Measurements from ENCODE around the gene FAM53B. TPM values are rescaled to one million over a fixed set of nuclear protein-coding genes. Genes with fewer than 3 reads are reported as not detected.

The FAM53B gene
- total and polyA plus RNA-seq, 8 donors = 5.7 to 46.9 (median 11.4) TPM

GRCh38 chr10:124624006-124624405 is 120.2 kb downstream of the FAM53B start:
- peaks cover 11 to 29% (median 24%) of the 10 kb centered on the region in 4 donors for H3K36me3 ChIP-seq
- H3K27ac ChIP-seq = no peak overlapping the region
- no peak for TF ChIP-seq CTCF (IDR thresholded peaks at IDR 0.05)
- TF ChIP-seq POLR2AphosphoS5 (IDR thresholded peaks at IDR 0.05) = no peak
- no peak for TF ChIP-seq EP300 (IDR thresholded peaks at IDR 0.05)
- TF ChIP-seq POLR2A (IDR thresholded peaks at IDR 0.05) = no peak
- H3K27me3 ChIP-seq = no peaks in the 10 kb centered on the region
- no peak for DNase-seq
- no peak overlapping the region for H3K4me3 ChIP-seq
- intact Hi-C loops (cut with DNase I; ENCODE audit: low total_unique reads) = no loop called here
- WGBS, 5 donors = 91 to 94% (median 91%) methylated on average over 13 of the region's 13 CpGs
- peaks cover 37 to 64% (median 63%) of the 10 kb centered on the region in 4 donors for H3K4me1 ChIP-seq
- H3K9me3 ChIP-seq = no peaks in the 10 kb centered on the region

- 89 to 93% (median 92%) methylated on average over 13 to 31 of the region's 31 CpGs for WGBS, 5 donors
Observed at GRCh38 chr10:124622866-124623536, 121.2 kb downstream of the FAM53B start.

GRCh38 chr10:124622158-124622557 is 122.0 kb downstream of the FAM53B start:
- intact Hi-C loops (cut with DNase I; ENCODE audit: low total_unique reads) = no loop called here
- Histone ChIP-seq H3K27ac (no peak overlapping the region), H3K36me3 (peaks cover 11 to 47% (median 38%) of the 10 kb centered on the region in 4 donors), H3K27me3 (no peaks in the 10 kb centered on the region), H3K9me3 (no peaks in the 10 kb centered on the region), H3K4me3 (no peak overlapping the region), H3K4me1 (peaks cover 24 to 59% (median 58%) of the 10 kb centered on the region in 4 donors)
- DNase-seq = no peak
- 86 to 92% (median 92%) methylated on average over 12 to 13 of the region's 13 CpGs for WGBS, 5 donors
- TF ChIP-seq EP300 (IDR thresholded peaks at IDR 0.05) (no peak), POLR2AphosphoS5 (IDR thresholded peaks at IDR 0.05) (no peak), POLR2A (IDR thresholded peaks at IDR 0.05) (no peak), CTCF (IDR thresholded peaks at IDR 0.05) (no peak)

More at GRCh38 chr10:124622866-124623536, 121.2 kb downstream of the FAM53B start:
- Histone ChIP-seq H3K4me3 (no peak overlapping the region), H3K9me3 (no peaks in the 10 kb centered on the region), H3K27ac (no peak overlapping the region), H3K36me3 (peaks cover 11 to 39% (median 31%) of the 10 kb centered on the region in 4 donors), H3K27me3 (no peaks in the 10 kb centered on the region), H3K4me1 (peaks cover 32 to 64% (median 63%) of the 10 kb centered on the region in 4 donors)
- TF ChIP-seq POLR2AphosphoS5 (IDR thresholded peaks at IDR 0.05) (no peak), POLR2A (IDR thresholded peaks at IDR 0.05) (no peak), EP300 (IDR thresholded peaks at IDR 0.05) (no peak)
- DNase-seq = no peak
- intact Hi-C loops (cut with DNase I; ENCODE audit: low total_unique reads) = no loop called here

- H3K9me3 ChIP-seq = no peaks in the 10 kb centered on the region
- no peak for DNase-seq
- H3K4me3 ChIP-seq = no peak overlapping the region
- H3K27ac ChIP-seq = no peak overlapping the region
- intact Hi-C loops (cut with DNase I; ENCODE audit: low total_unique reads) = no loop called here
- peaks cover 18 to 54% (median 52%) of the 10 kb centered on the region in 4 donors for H3K4me1 ChIP-seq
- WGBS, 5 donors = 69 to 87% (median 78%) methylated on average over 13 of the region's 13 CpGs
- no peaks in the 10 kb centered on the region for H3K27me3 ChIP-seq
- TF ChIP-seq EP300 (IDR thresholded peaks at IDR 0.05) = no peak
- no peak for TF ChIP-seq CTCF (IDR thresholded peaks at IDR 0.05)
- TF ChIP-seq POLR2A (IDR thresholded peaks at IDR 0.05) = no peak
- TF ChIP-seq POLR2AphosphoS5 (IDR thresholded peaks at IDR 0.05) = no peak
- peaks cover 11 to 53% (median 42%) of the 10 kb centered on the region in 4 donors for H3K36me3 ChIP-seq
Observed at GRCh38 chr10:124621637-124622036, 122.5 kb downstream of the FAM53B start.
